ENCODE measurements around the gene EIF4G1.

GRCh38 chr3:184352897-184353545, 38.6 kb downstream of the EIF4G1 start:
- no peak for TF ChIP-seq CTCF (IDR thresholded peaks at IDR 0.05 in 4 of 5, conservative IDR thresholded peaks at IDR 0.05 in 1 of 5)
- no peak for TF ChIP-seq POLR2A (IDR thresholded peaks at IDR 0.05)

Data from gastrocnemius medialis (tissue), 4 donors.